GM19043 (cell line): ENCODE results near the gene SFMBT1.

ENCODE experiments used
- ATAC-seq: cut with Tn5 transposase; IDR thresholded peaks from one replicate; pipeline ENCODE4 v1.9.1; 2021; ENCODE audit warnings: low read depth; ENCODE audit not compliant: unreplicated experiment

SFMBT1 gene

DNA sequence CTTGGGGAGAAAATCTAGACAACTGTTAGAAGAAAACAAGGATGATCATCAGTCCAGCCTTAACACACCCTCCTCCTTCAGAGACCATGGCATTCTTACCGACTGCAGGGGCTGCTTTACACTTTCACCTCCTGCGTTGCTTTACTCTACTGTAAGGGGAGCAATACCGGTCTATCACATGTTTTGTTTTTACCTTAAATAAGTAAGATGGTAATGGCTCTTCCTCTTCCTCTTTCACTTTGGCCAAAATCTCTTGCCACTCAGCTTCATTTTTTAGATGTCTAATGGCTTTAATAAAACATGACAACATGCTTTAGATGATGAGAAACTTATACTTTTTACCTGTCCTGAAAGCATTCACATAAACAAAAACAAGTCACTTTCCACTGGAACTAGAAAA, 115.1 kb downstream of the SFMBT1 start:
- ATAC-seq = no peak

GRCh38 chr3:52926554-52926953, 119.3 kb downstream of the SFMBT1 start:
- no peak for ATAC-seq

GRCh38 chr3:52925405-52926313, 120.2 kb downstream of the SFMBT1 start:
- no peak for ATAC-seq

GRCh38 chr3:52923963-52924362, 121.9 kb downstream of the SFMBT1 start:
- ATAC-seq = no peak

DNA sequence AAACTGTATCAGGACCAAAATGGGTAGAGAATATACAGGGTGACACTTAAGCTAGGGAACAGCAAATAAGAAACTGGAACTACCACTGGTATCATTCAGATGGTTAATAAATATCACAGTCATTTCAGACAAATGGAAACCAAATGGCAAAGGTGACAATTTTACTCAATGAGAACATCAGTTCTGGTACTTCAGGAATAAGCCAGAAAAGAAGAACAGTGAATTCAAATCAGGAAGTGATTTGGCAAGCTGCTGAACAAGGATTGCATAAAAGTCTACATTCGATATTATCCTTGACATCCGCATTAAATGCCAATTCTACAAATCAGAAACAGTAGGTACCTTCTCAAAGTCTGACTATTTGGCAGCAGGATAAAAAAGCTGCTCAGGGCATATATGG, 125.0 kb downstream of the SFMBT1 start:
- no peak for ATAC-seq

DNA sequence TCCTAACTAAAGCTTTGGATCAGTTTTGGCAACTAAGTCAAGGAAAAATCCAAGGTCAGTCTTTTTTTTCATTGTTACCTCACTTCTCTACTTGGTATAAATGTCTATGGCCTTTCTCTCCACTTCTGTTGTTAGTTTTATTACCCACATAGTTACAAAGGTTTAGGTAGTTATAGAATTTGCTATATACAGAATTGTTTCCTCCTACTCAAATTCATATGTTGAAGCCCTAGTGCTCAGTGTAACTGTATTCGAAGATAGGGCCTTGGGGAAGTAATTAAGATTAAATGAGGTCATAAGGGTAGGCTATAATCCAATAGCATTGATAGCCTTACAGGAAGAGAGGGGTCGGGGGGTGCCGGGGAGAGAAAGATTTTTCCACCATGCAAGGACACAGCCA, 128.8 kb downstream of the SFMBT1 start:
- ATAC-seq = no peak

DNA sequence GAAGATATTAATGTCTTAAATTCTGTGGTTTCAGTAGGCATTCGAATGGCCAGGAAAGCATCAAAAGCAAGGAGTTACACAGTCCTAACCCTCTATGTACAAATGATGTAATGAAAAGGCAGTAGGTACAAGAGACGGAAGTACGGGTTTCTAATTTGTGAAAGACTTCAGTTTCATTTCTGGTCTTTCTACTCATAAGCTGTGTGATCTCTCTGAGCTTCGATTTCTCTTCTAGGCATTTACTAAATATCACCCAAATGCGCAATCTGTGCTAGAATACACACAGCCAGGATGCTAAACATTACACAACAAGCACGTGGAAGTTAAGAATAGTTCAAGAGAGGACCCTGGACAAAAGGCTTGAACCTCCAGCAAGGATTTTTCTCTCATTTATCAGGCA, 130.6 kb downstream of the SFMBT1 start:
- no peak for ATAC-seq

DNA sequence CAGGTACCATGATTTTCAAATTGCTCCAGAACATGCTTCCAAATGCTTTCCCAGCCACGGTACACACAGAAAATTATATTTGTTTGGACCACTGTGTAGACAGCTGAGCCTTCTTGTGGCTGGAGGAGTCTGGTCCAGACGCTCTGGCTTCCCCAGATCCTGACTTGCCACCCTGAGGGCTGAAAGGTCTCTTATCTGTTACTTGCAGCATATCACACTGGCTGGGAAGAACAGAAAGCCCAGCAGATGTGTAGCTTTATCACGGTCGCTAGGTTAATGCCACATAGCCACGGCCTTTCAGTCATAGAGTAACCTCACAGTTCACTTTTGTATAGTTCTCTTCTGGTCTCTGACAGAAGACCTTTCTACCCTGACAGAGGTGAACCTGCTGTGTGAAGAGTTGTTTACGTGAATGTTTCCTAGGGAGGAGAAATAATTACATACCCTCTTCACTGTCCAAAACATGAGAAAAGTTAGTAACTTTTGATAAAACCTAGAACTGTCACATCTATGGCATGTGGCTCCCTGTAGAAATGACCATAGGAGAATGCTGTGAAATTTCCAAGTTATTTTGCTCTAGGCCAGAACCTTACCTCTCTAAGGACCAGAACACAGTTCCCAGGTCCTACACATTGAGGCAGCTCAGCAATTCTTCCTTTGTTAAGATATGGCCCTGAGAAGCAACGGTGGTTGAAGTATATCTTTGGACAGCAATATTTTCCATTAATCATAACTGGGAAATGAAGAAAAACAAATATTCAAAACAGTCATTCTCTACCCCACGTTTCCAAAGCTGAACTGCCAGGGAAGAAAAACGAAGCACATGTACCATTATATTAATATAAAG, 132.8 kb downstream of the SFMBT1 start:
- no peak for ATAC-seq

DNA sequence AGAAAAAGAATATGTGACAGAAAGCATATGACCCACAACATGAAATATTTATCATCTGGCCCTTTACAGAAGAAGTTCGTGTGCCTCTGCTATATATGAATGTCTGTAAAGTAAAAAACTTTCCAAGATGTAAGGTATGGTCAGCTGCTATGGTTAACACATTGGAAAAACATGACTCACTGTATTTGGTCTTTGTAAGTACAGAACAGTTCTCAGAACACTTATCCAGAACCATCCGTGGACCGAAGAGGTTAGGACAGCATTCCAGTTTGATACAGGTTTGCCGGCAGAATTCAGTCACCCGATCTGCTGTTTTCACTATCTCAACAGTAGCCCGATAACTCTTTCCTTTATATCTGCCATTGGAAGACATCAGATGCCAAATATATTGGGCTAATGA, 135.1 kb downstream of the SFMBT1 start:
- no peak for ATAC-seq

DNA sequence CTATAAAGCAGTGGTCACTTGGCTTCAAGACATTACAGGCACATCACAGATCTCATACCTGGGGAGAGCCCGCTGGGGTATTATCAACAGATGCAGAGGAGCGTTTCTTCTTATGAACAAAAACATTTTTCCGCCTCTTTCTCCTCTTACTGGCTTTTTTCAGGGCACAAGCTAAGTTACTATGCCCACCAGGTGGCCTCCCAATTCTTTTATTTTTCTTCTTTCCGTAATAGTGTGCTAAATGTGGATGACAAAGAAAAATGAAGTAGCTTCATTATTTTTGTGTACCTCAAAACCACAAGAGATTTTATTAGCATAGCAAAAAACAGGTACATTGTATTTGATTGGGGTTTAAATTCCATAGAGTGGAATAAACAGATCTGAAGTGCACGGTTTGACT, 138.4 kb downstream of the SFMBT1 start:
- no peak for ATAC-seq

DNA sequence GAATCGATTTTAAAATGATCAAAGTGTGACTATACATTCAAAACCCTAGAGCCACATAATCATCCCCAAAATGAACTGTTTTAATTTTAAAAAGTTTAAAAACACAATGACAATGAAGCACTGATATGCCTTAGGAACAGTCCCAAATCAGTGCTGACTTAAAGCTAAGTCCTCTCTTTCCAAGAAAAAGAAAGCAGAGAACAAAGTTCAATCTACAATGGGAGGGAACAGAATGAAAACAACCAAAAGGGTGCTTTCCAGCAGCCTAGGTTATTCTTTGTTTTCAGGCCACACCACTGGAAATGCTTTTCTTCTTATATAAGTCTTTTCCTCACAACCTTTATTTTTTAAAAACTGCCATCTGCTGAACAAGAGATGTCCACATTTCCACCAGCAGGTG, 141.3 kb downstream of the SFMBT1 start:
- no peak for ATAC-seq

DNA sequence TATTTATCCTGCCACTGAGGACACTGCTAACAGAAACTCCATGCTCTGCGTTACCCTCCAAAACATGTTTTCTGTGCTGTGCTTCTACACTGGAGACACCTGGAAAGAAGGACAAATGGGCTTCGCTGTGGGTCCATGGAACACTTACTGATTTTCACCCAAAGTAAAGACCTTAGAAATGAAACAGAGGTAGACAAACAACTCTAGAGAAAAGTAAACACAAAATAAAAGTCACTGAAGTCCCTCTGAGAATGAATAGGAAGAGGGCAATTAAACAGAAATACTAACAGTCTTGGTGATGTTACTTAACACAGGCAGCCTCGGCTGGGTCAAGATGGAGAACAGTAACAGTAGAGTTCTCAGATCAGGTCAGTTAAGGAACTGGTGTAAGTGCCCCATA, 141.9 kb downstream of the SFMBT1 start:
- no peak for ATAC-seq

DNA sequence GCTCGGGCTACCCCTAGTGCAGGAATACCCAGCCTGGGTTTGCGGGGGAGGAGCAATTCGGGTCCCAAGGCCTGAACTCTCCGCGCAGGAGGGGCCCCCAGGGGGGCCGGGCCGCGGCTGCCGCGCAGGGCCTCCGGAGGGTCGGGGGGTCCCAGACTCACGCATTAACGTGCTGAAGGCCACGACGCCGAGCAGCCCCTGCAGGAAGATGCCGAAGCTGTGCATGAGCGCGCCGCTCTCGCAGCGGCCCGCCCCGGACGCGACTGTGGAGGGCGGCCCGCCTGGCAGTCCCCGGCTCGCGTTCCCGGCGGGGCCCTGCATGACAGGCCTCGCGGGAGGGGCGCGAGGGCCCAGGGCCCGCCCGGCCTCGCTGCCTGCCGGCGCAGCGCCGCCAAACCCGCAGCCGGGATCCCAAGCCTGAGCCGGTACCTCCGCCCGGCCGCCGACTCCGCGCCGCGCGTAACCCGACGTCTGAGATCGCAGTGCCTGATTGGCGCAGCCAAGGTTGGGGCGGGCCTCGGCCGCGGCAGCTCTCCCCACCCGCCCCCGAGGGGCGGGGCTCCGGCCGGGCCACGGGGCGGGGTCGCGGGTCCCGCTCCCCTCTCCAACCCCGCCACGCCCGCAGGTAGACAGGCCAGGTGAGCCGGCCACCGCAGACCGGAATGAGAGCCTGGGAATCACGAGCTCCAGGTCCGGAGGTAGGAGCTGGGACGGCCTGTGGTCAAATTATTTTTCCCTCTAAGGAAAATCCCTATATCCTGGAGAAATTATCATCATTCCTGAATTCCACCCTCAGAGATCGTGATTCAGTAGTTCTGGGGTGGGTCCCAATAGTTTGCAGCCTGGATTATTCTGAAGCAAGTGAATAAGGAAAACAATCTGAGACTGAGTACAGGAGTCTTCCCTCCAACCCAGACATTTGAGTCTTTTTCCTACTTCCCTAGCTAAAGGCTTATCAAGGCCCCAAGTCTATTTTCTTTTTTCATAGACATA, 148.4 kb downstream of the SFMBT1 start, which contains the start of gene STIMATE:
TSS of gene STIMATE (minus strand) at position 419 of the 993 bp plus-strand sequence. CDS start at position 321, 98 bp downstream.
- ATAC-seq = peak; percentile 96

DNA sequence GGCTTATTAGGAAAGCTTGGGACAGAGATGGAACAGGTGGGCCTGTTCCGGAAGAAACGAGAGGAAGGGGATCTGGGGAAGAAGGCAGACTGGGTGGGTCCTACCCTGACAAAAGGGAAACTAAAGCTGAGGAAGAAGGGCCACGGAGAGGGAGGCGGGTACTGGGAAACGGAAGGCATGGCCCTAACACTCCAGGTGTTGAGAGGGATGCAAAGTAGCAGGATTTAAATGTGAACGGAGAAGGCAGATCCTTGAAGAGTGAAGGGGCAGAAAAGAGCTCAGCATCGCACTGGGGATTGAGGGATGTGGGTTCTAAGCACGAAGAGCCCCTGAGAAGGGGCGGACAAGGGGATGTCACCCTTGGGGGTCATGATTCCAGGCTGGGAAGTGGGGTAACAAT, 149.3 kb downstream of the SFMBT1 start:
- ATAC-seq = no peak

GRCh38 chr3:52896151-52896550, 149.7 kb downstream of the SFMBT1 start:
- no peak for ATAC-seq

- no peak for ATAC-seq
Observed at GRCh38 chr3:52895418-52895817, 150.5 kb downstream of the SFMBT1 start.

- no peak for ATAC-seq
Observed at GRCh38 chr3:52894756-52895155, 151.1 kb downstream of the SFMBT1 start.

DNA sequence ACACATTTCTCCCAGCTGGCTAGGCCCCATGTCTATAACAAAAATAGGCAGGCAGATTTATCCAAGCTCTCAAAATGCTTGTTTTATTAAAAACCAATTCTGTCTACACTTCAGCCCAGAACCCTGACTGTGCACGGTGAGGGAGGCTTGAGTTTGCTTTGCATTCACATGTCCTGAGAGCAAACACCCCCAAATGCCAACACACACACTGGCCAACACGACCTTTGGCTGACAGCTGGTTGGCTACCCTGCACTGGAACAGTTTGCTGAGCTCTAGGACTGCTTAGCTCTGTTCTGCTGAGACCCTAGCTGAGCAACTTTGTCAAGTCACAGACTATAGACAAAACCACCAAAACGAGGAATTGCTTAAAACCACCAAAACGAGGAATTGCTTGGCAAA, 152.2 kb downstream of the SFMBT1 start:
- no peak for ATAC-seq

- no peak for ATAC-seq
Observed at GRCh38 chr3:52892625-52893311, 153.1 kb downstream of the SFMBT1 start.

- ATAC-seq = no peak
Observed at GRCh38 chr3:52892290-52892624, 153.6 kb downstream of the SFMBT1 start.
